Measurements from ENCODE around the gene PDZK1IP1.

GRCh38 chr1:47191940-47192457 lies 2.2 kb upstream of the PDZK1IP1 start:
- TF ChIP-seq TAF1 (IDR thresholded peaks at IDR 0.05; ENCODE audit: borderline replicate concordance, insufficient read depth, low read length) (no peak), POLR2AphosphoS5 (IDR thresholded peaks at IDR 0.05; ENCODE audit: low read depth, low read length) (no peak)

Measured in PFSK-1 (cell line).